Measurements from ENCODE around the gene AFF3.

DNA sequence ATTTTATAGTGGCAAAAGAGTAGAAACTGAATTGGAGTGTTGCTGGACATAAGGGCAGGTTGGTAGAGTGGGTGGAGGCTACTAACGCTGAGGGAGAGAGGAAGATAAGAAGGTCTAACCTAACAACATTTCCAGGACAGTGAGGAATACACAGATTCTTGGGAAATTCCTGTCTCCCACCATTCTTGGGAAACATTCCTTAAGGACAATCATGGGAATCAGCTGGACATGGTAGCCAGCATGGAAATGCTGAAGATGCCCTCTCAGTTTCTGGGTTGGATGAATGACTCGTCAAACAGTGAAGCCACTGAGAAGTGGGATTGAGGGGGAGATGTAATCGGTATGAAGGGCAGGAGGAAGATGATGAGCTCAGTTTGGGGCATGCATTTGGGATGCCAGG lies 265.4 kb downstream of the AFF3 start:
- no peak for TF ChIP-seq POLR2A (IDR thresholded peaks at IDR 0.05; ENCODE audit: low read depth, low read length)
- TF ChIP-seq RAD21 (IDR thresholded peaks at IDR 0.05; ENCODE audit: low read length), result no peak
- no peak for TF ChIP-seq CTCF (conservative IDR thresholded peaks at IDR 0.05; ENCODE audit: low read depth, low read length)
- no peak for TF ChIP-seq RCOR1 (IDR thresholded peaks at IDR 0.05; ENCODE audit: insufficient replicate concordance, low read length)
- no peak for TF ChIP-seq MXI1 (IDR thresholded peaks at IDR 0.05; ENCODE audit: borderline replicate concordance, low read depth, low read length)
- no peak for TF ChIP-seq FOS (IDR thresholded peaks at IDR 0.05; ENCODE audit: low read depth, low read length)
- no peak for TF ChIP-seq CEBPB (IDR thresholded peaks at IDR 0.05; ENCODE audit: low read depth, low read length)
- no peak for TF ChIP-seq RFX5 (IDR thresholded peaks at IDR 0.05; ENCODE audit: low read depth, low read length)
- TF ChIP-seq USF2 (IDR thresholded peaks at IDR 0.05; ENCODE audit: low read depth, low read length), result no peak
- no peak for TF ChIP-seq BHLHE40 (IDR thresholded peaks at IDR 0.05; ENCODE audit: low read depth, low read length)
- TF ChIP-seq NFE2L2 (IDR thresholded peaks at IDR 0.05; ENCODE audit: low read depth, low read length), result no peak

Measured in IMR-90 (cell line).